ENCODE results near the gene LAMTOR3.

Gene LAMTOR3

GRCh38 chr4:99894161-99894997 is at the start of gene LAMTOR3:
Gene LAMTOR3, minus strand, starts transcription at chr4:99894427. Its CDS starts 464 bp downstream, at chr4:99893963.
- in situ Hi-C loops (cut with MboI; ENCODE audit: low pct_unique_long_range_greater_than_20kb, low sequenced_read_pairs): no loop called here
- peak; percentile 87 for DNase-seq

- in situ Hi-C loops (cut with MboI; ENCODE audit: low pct_unique_long_range_greater_than_20kb, low sequenced_read_pairs): no loop called here
Measured at GRCh38 chr4:99938243-99938753, 44.1 kb upstream of the LAMTOR3 start.

GRCh38 chr4:99934891-99935290 is 40.7 kb upstream of the LAMTOR3 start:
- in situ Hi-C loops (cut with MboI; ENCODE audit: low pct_unique_long_range_greater_than_20kb, low sequenced_read_pairs): no loop called here
- DNase-seq: no peak

More at GRCh38 chr4:99938243-99938753, 44.1 kb upstream of the LAMTOR3 start:
- DNase-seq: no peak

GRCh38 chr4:99927566-99927965 is 33.3 kb upstream of the LAMTOR3 start:
- in situ Hi-C loops (cut with MboI; ENCODE audit: low pct_unique_long_range_greater_than_20kb, low sequenced_read_pairs): no loop called here
- no peak for DNase-seq

- in situ Hi-C loops (cut with MboI; ENCODE audit: low pct_unique_long_range_greater_than_20kb, low sequenced_read_pairs): no loop called here
Measured at GRCh38 chr4:99921174-99921573, 26.9 kb upstream of the LAMTOR3 start.

GRCh38 chr4:99918656-99919055 is 24.4 kb upstream of the LAMTOR3 start:
- DNase-seq: no peak
- in situ Hi-C loops (cut with MboI; ENCODE audit: low pct_unique_long_range_greater_than_20kb, low sequenced_read_pairs): no loop called here

More at GRCh38 chr4:99921174-99921573, 26.9 kb upstream of the LAMTOR3 start:
- DNase-seq: no peak

GRCh38 chr4:99917575-99917974 is 23.3 kb upstream of the LAMTOR3 start:
- in situ Hi-C loops (cut with MboI; ENCODE audit: low pct_unique_long_range_greater_than_20kb, low sequenced_read_pairs): no loop called here
- DNase-seq: no peak

GRCh38 chr4:99915449-99915848 is 21.2 kb upstream of the LAMTOR3 start:
- no peak for DNase-seq
- in situ Hi-C loops (cut with MboI; ENCODE audit: low pct_unique_long_range_greater_than_20kb, low sequenced_read_pairs): no loop called here

- in situ Hi-C loops (cut with MboI; ENCODE audit: low pct_unique_long_range_greater_than_20kb, low sequenced_read_pairs): no loop called here
- DNase-seq: no peak
Measured at GRCh38 chr4:99894998-99895397, 771 bp upstream of the LAMTOR3 start.

GRCh38 chr4:99893839-99894160 is 427 bp downstream of the LAMTOR3 start:
- in situ Hi-C loops (cut with MboI; ENCODE audit: low pct_unique_long_range_greater_than_20kb, low sequenced_read_pairs): no loop called here
- no peak for DNase-seq

- no peak for DNase-seq
- in situ Hi-C loops (cut with MboI; ENCODE audit: low pct_unique_long_range_greater_than_20kb, low sequenced_read_pairs): no loop called here
Measured at GRCh38 chr4:99893029-99893428, 1.2 kb downstream of the LAMTOR3 start.

- DNase-seq: no peak
- in situ Hi-C loops (cut with MboI; ENCODE audit: low pct_unique_long_range_greater_than_20kb, low sequenced_read_pairs): no loop called here
Measured at GRCh38 chr4:99891351-99891750, 2.9 kb downstream of the LAMTOR3 start.

- no peak for DNase-seq
- in situ Hi-C loops (cut with MboI; ENCODE audit: low pct_unique_long_range_greater_than_20kb, low sequenced_read_pairs): no loop called here
Measured at GRCh38 chr4:99887837-99888236, 6.4 kb downstream of the LAMTOR3 start.

- in situ Hi-C loops (cut with MboI; ENCODE audit: low pct_unique_long_range_greater_than_20kb, low sequenced_read_pairs): no loop called here
Measured at GRCh38 chr4:99886146-99886545, 8.1 kb downstream of the LAMTOR3 start.

GRCh38 chr4:99885687-99886086 is 8.5 kb downstream of the LAMTOR3 start:
- in situ Hi-C loops (cut with MboI; ENCODE audit: low pct_unique_long_range_greater_than_20kb, low sequenced_read_pairs): no loop called here
- DNase-seq: no peak

More at GRCh38 chr4:99886146-99886545, 8.1 kb downstream of the LAMTOR3 start:
- no peak for DNase-seq

- in situ Hi-C loops (cut with MboI; ENCODE audit: low pct_unique_long_range_greater_than_20kb, low sequenced_read_pairs): no loop called here
Measured at GRCh38 chr4:99885063-99885664, 9.1 kb downstream of the LAMTOR3 start.

GRCh38 chr4:99879458-99879857 is 14.8 kb downstream of the LAMTOR3 start:
- in situ Hi-C loops (cut with MboI; ENCODE audit: low pct_unique_long_range_greater_than_20kb, low sequenced_read_pairs): no loop called here
- no peak for DNase-seq

More at GRCh38 chr4:99885063-99885664, 9.1 kb downstream of the LAMTOR3 start:
- DNase-seq: peak; percentile 45

GRCh38 chr4:99878604-99879003 is 15.6 kb downstream of the LAMTOR3 start:
- in situ Hi-C loops (cut with MboI; ENCODE audit: low pct_unique_long_range_greater_than_20kb, low sequenced_read_pairs): no loop called here

GRCh38 chr4:99876946-99877345 is 17.3 kb downstream of the LAMTOR3 start:
- no peak for DNase-seq
- in situ Hi-C loops (cut with MboI; ENCODE audit: low pct_unique_long_range_greater_than_20kb, low sequenced_read_pairs): no loop called here

More at GRCh38 chr4:99878604-99879003, 15.6 kb downstream of the LAMTOR3 start:
- no peak for DNase-seq

GRCh38 chr4:99875071-99875470 is 19.2 kb downstream of the LAMTOR3 start:
- DNase-seq: no peak
- in situ Hi-C loops (cut with MboI; ENCODE audit: low pct_unique_long_range_greater_than_20kb, low sequenced_read_pairs): no loop called here

Data from KBM-7 (cell line).